Skin of body (tissue), 2 donors: Measurements from ENCODE around the gene MSI2. TPM values are rescaled to one million over a fixed set of nuclear protein-coding genes. Genes with fewer than 3 reads are reported as not detected.
"Not testable (repeated sequence)": the region's sequence is repeated elsewhere in the genome, so short reads cannot be mapped to it uniquely, and the experiment has no call there.

Experiments
- DNase-seq: peaks from one replicate; lab custom pipeline; 2025; lab: John Stamatoyannopoulos, UW
- total RNA-seq: library from RNA; depleted of rRNA; stranded (reverse); fragments of >200 nt; gene quantifications from one replicate; pipeline ENCODE4 v1.2.3, GENCODE V29; 2014

MSI2 gene
- total RNA-seq, 1 donor from 2014 or later = 22.9 TPM

GRCh38 chr17:57606111-57606875 is 350.0 kb downstream of the MSI2 start:
- no peak for DNase-seq

- DNase-seq = no peak
Observed at GRCh38 chr17:57607553-57608120, 351.3 kb downstream of the MSI2 start.

- no peak for DNase-seq
Observed at GRCh38 chr17:57608369-57609124, 352.2 kb downstream of the MSI2 start.

GRCh38 chr17:57609125-57609877 is 353.0 kb downstream of the MSI2 start:
- no peak for DNase-seq

GRCh38 chr17:57609878-57610270 is 353.6 kb downstream of the MSI2 start:
- no peak for DNase-seq

- DNase-seq = no peak
Observed at GRCh38 chr17:57612202-57613071, 356.1 kb downstream of the MSI2 start.

- no peak for DNase-seq
Observed at GRCh38 chr17:57614742-57615141, 358.4 kb downstream of the MSI2 start.

- no peak for DNase-seq
Observed at GRCh38 chr17:57615836-57616757, 359.8 kb downstream of the MSI2 start.

GRCh38 chr17:57617218-57617617 is 360.9 kb downstream of the MSI2 start:
- DNase-seq = no peak

- DNase-seq = no peak
Observed at GRCh38 chr17:57619061-57619937, 363.0 kb downstream of the MSI2 start.

- DNase-seq = no peak
Observed at GRCh38 chr17:57620576-57620975, 364.3 kb downstream of the MSI2 start.

- not testable (repeated sequence) for DNase-seq
Observed at GRCh38 chr17:57621791-57622190, 365.5 kb downstream of the MSI2 start.

GRCh38 chr17:57622306-57622682 is 366.0 kb downstream of the MSI2 start:
- DNase-seq = no peak

- DNase-seq = no peak
Observed at GRCh38 chr17:57622683-57623433, 366.5 kb downstream of the MSI2 start.

GRCh38 chr17:57623620-57624019 is 367.3 kb downstream of the MSI2 start:
- DNase-seq = no peak

GRCh38 chr17:57624386-57624785 is 368.1 kb downstream of the MSI2 start:
- DNase-seq = no peak

GRCh38 chr17:57625511-57625910 is 369.2 kb downstream of the MSI2 start:
- DNase-seq = no peak

GRCh38 chr17:57625957-57626356 is 369.6 kb downstream of the MSI2 start:
- no peak for DNase-seq
